Activated B cell treated with CpG ODN at 0.5 μM for 24 hours (primary cell): ENCODE data around the gene DNAJB13. TPM values are rescaled to one million over a fixed set of nuclear protein-coding genes. Genes with fewer than 3 reads are reported as not detected.
A peak's percentile ranks its signal among the peaks of the same experiment; 100 is the strongest.

Experiments
- ATAC-seq: fragments of 200-7000 bp; cut with Tn5 transposase; one replicate; pipeline ENCODE4 v1.10.0; 2021; ENCODE audit warnings: low read depth, mild to moderate bottlenecking, moderate library complexity
- CTCF ChIA-PET: fragments of 350-600 bp; sonication (Branson Sonifier 250); formaldehyde crosslinking; loops from one replicate; lab custom pipeline; 2021; ENCODE audit warnings: antibody characterized with exemption; lab: Charles Lee
- POLR2A ChIA-PET: fragments of 350-600 bp; sonication (Branson Sonifier 250); formaldehyde crosslinking; loops from one replicate; lab custom pipeline; 2021; ENCODE audit warnings: antibody characterized with exemption; lab: Charles Lee
- DNase-seq: peaks from one replicate; pipeline ENCODE4 v3.0.0; 2022
- H3K27ac Mint-ChIP-seq: one replicate; pipeline ENCODE4 v1.8.0; 2020; ENCODE audit warnings: mixed read lengths
- H3K27me3 Mint-ChIP-seq: one replicate; pipeline ENCODE4 v1.8.0; 2021; ENCODE audit warnings: mixed read lengths
- H3K36me3 Mint-ChIP-seq: one replicate; pipeline ENCODE4 v1.8.0; 2021; ENCODE audit warnings: low read depth, mixed read lengths
- H3K4me1 Mint-ChIP-seq: one replicate; pipeline ENCODE4 v1.8.0; 2021; ENCODE audit warnings: mixed read lengths
- H3K4me3 Mint-ChIP-seq: one replicate; pipeline ENCODE4 v1.8.0; 2020; ENCODE audit warnings: mild to moderate bottlenecking, mixed read lengths
- H3K9me3 Mint-ChIP-seq: one replicate; pipeline ENCODE4 v1.8.0; 2020; ENCODE audit warnings: mixed read lengths
- intact Hi-C: fragments of 100-400 bp; cut with micrococcal nuclease; formaldehyde crosslinking; loops from one replicate; pipeline ENCODE4 v1.15.1; 2024
- total RNA-seq: library from RNA; stranded (reverse); gene quantifications from 2 replicates; pipeline ENCODE4 v1.2.3, GENCODE V29; 2022
- TF ChIP-seq, protein P1 (sequence below): fragments of 200-600 bp; IDR thresholded peaks from one replicate; pipeline ENCODE4 v1.8.0; 2022; ENCODE audit warnings: antibody characterized with exemption, mild to moderate bottlenecking

Gene DNAJB13
- total RNA-seq, 1 donor from 2014 or later, result not detected

- Mint-ChIP-seq H3K27ac (peak overlapping the region; percentile 100), H3K4me1 (peaks cover 86% of the 10 kb centered on the region), H3K36me3 (peaks cover 91% of the 10 kb centered on the region), H3K9me3 (no peaks in the 10 kb centered on the region), H3K27me3 (no peaks in the 10 kb centered on the region), H3K4me3 (peak overlapping the region; percentile 99)
- ChIA-PET POLR2A (interaction anchor here (2.3 to 16.3 kb wide), 4 partner anchors 10 to 41 kb away, joined by 11 to 425 read pairs (median 150); partner anchors contain the start of gene UCP3), CTCF (interaction anchor here (1.4 to 2.2 kb wide), 2 partner anchors 8 to 19 kb away, joined by 4 to 8 read pairs; no protein-coding TSS in a partner anchor)
- ATAC-seq (no peak), DNase-seq (no peak)
- intact Hi-C loops, result no loop called here
- TF ChIP-seq, protein P1, sequence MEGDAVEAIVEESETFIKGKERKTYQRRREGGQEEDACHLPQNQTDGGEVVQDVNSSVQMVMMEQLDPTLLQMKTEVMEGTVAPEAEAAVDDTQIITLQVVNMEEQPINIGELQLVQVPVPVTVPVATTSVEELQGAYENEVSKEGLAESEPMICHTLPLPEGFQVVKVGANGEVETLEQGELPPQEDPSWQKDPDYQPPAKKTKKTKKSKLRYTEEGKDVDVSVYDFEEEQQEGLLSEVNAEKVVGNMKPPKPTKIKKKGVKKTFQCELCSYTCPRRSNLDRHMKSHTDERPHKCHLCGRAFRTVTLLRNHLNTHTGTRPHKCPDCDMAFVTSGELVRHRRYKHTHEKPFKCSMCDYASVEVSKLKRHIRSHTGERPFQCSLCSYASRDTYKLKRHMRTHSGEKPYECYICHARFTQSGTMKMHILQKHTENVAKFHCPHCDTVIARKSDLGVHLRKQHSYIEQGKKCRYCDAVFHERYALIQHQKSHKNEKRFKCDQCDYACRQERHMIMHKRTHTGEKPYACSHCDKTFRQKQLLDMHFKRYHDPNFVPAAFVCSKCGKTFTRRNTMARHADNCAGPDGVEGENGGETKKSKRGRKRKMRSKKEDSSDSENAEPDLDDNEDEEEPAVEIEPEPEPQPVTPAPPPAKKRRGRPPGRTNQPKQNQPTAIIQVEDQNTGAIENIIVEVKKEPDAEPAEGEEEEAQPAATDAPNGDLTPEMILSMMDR, result no peak
These were observed 27.8 kb downstream of the DNAJB13 start for GRCh38 chr11:73978576-73979086.

GRCh38 chr11:73980001-73980961 lies 29.5 kb downstream of the DNAJB13 start:
- Mint-ChIP-seq H3K9me3 (no peaks in the 10 kb centered on the region), H3K27me3 (no peaks in the 10 kb centered on the region), H3K27ac (peak overlapping the region; percentile 100), H3K4me1 (peaks cover 80% of the 10 kb centered on the region), H3K4me3 (peak overlapping the region; percentile 99), H3K36me3 (peaks cover 76% of the 10 kb centered on the region)
- intact Hi-C loops, result loop anchor here (1.0 to 5.0 kb wide), 8 partner anchors 8 to 1898 kb away; partner anchors contain the start of genes C2CD3, LRRC51, NUMA1 and POLD3
- DNase-seq, result peak; percentile 72
- peak; percentile 64 for ATAC-seq
- POLR2A ChIA-PET, result interaction anchor here (0.5 to 16.3 kb wide), 19 partner anchors 12 to 1244 kb away, joined by 3 to 425 read pairs (median 5); partner anchors contain the start of genes C2CD3, FAM168A, PPME1 and UCP3
- TF ChIP-seq, protein P1, result no peak
- CTCF ChIA-PET, result interaction anchor here (0.7 to 2.2 kb wide), 7 partner anchors 9 to 61 kb away, joined by 3 to 11 read pairs (median 7); no protein-coding TSS in a partner anchor

GRCh38 chr11:73981051-73981805 lies 30.4 kb downstream of the DNAJB13 start:
- Mint-ChIP-seq H3K27me3 (no peaks in the 10 kb centered on the region), H3K4me1 (peaks cover 76% of the 10 kb centered on the region), H3K36me3 (peaks cover 66% of the 10 kb centered on the region), H3K27ac (peak overlapping the region; percentile 100), H3K9me3 (no peaks in the 10 kb centered on the region), H3K4me3 (peak overlapping the region; percentile 99)
- DNase-seq, result no peak
- intact Hi-C loops, result loop anchor here (5.0 kb wide), 4 partner anchors 604 to 1899 kb away; partner anchors contain the start of genes LRRC51, NUMA1, POLD3 and RELT
- no peak for ATAC-seq
- ChIA-PET POLR2A (interaction anchor here (1.3 to 16.3 kb wide), 11 partner anchors 13 to 190 kb away, joined by 7 to 425 read pairs (median 20); partner anchors contain the start of genes C2CD3, PPME1 and UCP3), CTCF (interaction anchor here (1.3 to 2.2 kb wide), 5 partner anchors 10 to 24 kb away, joined by 5 to 11 read pairs (median 7); no protein-coding TSS in a partner anchor)
- TF ChIP-seq, protein P1, result no peak

GRCh38 chr11:73982595-73982989 lies 31.8 kb downstream of the DNAJB13 start, which contains the start of gene UCP2:
Gene UCP2, minus strand, starts transcription at chr11:73982843. Its CDS starts 4,465 bp downstream, at chr11:73978378.
- intact Hi-C loops, result loop anchor here (2.0 to 5.0 kb wide), 5 partner anchors 38 to 1900 kb away; partner anchors contain the start of genes LRRC51, NUMA1, POLD3 and RELT
- peak; percentile 83 for DNase-seq
- ATAC-seq, result peak; percentile 53
- Mint-ChIP-seq H3K27ac (peak within 1 kb of the TSS; percentile 100), H3K4me1 (peaks cover 71% of the 10 kb centered on the region), H3K36me3 (peaks cover 52% of the 10 kb centered on the region), H3K9me3 (no peaks in the 10 kb centered on the region), H3K4me3 (peak within 1 kb of the TSS; percentile 99), H3K27me3 (no peaks in the 10 kb centered on the region)
- ChIA-PET POLR2A (interaction anchor here (0.7 to 16.3 kb wide), 17 partner anchors 8 to 599 kb away, joined by 3 to 425 read pairs (median 7); partner anchors contain the start of genes C2CD3 and PPME1), CTCF (interaction anchor here (0.7 to 1.6 kb wide), 4 partner anchors 9 to 50 kb away, joined by 3 to 5 read pairs (median 3); no protein-coding TSS in a partner anchor)
- TF ChIP-seq, protein P1, result no peak
